ENCODE data around the gene RHCG. TPM values are rescaled to one million over a fixed set of nuclear protein-coding genes. Genes with fewer than 3 reads are reported as not detected.

Gene RHCG
- total RNA-seq, 1 experiment from 2014 or later, result not detected

DNA sequence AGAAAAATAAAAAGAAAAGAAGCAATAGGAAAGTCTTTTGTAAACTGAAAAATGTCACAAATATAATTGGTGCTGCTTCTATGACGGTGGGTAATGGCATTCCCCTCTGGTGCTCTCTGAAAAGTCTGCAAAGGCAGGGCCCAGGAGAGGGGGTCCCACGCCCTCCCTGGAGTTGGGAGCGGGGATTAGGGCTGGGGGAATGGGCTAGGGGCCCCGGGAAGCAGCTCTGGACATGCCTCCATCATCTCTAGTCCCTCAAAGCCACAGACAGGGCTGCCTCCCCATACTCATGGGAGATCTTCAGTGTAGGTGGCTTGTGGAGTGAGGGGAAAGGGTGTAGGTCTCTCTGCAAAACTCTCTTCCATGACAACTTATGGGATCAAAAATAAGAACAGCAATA lies 7.8 kb upstream of the RHCG start:
- DNase-seq (ENCODE audit: low read depth), result no peak

DNA sequence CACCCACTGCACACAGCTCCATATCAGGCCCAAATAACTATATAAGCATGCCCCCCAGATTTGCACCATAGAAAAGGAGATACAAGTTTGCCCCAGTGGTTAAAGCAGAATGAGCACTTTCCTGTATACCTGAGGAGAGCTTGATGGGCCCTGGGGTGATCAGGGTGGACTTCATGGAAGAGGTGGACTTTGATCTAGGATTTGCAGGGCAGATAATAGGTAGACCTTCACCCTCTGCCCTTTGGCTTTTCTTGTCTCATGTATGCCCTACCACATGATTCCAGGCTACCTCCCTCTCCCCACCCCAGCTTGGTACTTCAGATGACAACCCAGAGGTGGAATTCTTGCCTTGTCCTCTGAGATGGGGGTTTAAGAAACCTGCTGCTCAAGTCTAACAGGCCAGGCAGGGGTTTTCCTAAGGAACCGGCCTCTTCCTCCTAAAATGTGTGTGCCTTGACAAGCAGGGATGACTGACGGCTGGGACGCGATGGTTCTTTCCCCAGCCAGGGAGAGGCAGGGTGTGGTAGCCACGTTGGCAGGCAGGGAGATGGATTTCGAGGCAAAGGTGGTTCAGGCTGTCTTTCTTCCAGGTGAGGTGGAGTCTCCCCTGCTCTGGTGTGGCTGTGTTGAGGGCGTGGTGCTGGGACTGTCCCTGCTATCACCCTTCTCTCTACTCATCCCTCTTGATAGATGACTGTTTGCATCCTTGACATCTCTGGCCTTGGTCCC lies 6.6 kb upstream of the RHCG start:
- DNase-seq (ENCODE audit: low read depth), result no peak

GRCh38 chr15:89501646-89502045 lies 5.3 kb upstream of the RHCG start:
- no peak for DNase-seq (ENCODE audit: low read depth)

DNA sequence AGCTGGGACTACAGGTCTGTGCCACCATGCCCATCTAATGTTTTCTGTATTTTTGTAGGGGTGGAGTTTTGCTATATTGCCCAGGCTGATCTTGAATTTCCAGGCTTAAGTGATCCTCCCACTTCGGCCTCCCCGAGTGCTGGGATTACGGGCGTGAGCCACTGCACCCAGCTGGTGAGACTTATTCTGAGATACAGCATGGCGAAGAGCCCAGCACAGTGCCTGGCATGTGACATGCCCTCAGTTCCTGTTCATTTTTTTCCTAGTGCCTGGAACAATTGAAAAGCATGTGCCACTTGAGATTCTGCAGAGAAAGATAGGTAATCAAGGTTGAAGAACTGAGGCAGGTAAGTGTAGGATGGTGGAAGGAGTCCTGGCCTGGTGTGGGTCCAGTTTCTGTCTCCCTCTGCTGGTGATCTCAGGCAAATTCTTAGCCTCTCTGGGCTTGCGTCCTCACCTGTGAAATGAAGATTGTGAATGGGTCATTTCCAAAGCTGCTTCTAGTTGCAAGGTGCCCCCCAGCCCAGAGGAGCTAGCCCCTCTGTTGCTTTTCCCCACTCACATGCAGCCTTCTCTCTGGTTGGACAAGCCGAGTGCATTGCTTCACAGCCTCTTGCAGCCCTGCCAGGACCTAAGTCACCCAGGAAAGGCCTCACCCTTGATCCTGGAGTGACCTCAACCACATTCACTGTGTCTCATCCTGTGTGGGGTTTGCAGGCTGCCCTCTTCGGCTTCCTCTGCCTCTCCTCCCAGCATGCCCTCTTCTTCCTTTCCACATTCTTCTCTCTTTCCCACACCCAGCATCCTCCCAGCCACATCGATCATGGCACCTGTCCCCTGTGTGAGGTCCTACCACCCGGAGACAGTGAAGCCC lies 4.3 kb upstream of the RHCG start:
- no peak for DNase-seq (ENCODE audit: low read depth)

GRCh38 chr15:89499156-89499555 lies 2.8 kb upstream of the RHCG start:
- DNase-seq (ENCODE audit: low read depth), result no peak

GRCh38 chr15:89498574-89498906 lies 2.2 kb upstream of the RHCG start:
- DNase-seq (ENCODE audit: low read depth), result no peak

DNA sequence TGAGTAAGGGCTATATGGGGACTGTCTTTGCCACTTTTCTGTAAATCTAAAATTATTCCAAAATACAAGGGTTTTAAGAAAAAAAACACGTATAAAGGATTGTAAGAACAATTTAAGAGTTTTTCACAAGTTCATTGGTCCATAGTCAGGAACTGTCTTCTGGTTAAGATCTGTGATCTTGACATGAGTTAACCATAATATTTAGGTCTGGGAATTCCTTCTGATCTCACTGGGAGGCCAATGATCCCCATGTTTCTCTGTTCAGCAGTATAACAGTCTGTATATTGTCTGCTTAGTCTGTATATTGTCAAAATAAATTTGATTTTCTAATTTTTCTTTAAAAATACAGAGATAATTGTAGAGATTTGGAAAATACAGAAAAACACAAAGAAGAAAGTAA lies 848 bp upstream of the RHCG start:
- DNase-seq (ENCODE audit: low read depth), result no peak

DNA sequence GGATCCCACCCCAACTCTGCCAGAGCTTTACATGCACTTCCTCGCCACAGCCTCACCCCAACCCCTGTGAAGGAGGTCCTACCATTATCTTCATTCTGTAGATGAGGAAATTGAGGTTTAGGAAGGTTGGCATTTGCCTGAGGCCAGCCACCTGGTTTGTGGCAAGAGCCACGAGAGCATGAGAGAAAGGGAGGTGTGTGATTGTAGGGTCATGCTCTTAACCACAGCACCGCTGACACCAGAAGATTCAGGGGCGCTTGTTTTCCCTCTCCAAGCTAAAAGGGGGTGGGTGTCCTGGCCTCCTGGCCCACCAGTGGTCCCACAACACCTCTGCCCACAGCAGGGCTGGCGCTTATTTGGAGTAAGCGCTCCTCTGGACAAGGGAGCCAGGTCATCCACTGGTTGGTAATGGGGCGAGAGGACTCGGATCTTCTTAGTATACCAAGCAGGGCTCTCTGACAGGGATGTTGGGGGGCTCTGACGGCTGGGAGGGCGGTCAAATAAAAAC lies 691 bp downstream of the RHCG start:
- no peak for DNase-seq (ENCODE audit: low read depth)

DNA sequence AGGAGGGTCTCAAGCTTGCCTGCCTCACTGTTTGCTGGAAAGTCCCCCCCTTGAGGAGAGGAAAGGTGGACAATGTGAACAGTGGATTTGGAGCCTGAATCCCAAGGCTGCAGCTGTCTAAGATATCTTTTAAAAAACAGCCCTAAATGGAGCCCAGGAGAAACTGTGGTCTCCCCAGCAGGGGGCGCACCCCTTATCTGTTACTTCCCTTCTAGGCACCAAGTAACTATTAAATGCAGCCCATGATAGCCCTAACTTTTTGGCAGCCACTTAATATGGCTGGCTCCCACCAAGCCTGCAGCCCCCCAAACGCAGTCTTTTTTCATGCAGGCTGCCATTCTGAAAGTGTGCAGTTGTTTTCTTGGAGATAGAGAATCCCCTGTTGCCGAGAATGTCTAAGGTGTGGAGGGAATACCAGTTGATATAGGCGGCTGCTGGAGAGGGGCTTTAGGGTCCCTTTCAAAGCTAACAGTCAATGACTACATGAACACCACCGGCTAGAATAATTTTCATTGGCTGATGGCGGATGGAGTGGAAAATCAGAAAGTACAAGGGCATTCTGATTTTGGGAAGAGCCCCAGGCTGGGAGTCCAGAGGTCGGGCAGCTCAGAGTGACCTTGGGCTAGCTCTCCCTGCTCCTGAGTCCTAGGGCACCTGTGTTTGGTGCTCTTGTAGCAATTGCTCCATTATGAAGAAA lies 1.3 kb downstream of the RHCG start:
- peak; percentile 15 for DNase-seq (ENCODE audit: low read depth)

DNA sequence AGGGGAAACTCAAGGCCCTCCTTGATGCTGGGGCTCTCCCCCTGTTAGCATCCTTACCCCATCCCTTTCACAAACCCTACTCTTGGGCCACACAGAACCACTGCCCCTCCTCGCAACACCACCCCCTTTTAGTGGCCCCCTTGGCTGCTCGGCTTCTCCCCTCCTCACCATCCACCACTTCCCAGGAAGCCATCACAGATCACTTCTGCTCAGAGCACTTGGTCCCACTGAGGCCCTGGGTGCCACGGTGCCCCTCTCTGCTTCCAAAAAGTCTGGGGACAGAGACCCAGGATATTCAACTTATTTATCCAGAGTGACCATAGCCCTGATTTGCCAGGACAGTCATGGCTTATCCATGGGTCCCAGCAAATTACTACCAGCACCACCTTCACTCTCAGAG lies 2.4 kb downstream of the RHCG start:
- DNase-seq (ENCODE audit: low read depth), result no peak

DNA sequence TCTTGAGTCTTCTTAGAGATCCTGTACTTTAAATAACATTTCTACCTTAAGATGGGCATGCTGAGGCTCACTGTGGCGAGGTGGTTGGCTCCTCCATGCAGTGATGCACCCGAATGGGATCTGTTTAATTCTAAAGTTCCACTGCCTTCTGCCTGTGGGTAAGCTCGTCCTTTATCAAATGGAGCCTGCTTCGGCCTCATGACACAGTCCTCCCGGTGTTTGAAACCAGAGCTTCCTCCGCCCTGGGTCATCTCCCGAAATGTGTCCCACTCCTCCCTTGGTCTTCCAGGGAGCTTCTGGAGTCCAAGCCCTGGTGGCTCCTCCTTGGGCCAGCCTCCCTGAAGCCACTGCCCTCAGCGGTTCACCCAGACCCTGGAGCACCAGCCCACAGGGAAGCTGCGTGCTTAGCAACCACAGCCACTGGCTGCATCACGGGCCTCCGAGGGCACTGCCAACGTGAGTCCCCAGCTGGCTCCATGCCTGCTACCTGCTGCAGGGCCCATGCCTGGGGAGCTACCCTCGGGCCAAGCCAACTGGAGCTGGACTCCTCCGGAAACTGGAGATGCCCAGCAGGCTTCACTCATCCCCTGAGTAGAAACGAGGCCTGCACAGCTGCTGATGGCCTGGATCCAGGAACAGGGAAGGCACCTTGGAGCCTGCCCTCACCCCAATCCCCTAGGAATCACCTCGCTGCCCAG lies 3.3 kb downstream of the RHCG start:
- no peak for DNase-seq (ENCODE audit: low read depth)

DNA sequence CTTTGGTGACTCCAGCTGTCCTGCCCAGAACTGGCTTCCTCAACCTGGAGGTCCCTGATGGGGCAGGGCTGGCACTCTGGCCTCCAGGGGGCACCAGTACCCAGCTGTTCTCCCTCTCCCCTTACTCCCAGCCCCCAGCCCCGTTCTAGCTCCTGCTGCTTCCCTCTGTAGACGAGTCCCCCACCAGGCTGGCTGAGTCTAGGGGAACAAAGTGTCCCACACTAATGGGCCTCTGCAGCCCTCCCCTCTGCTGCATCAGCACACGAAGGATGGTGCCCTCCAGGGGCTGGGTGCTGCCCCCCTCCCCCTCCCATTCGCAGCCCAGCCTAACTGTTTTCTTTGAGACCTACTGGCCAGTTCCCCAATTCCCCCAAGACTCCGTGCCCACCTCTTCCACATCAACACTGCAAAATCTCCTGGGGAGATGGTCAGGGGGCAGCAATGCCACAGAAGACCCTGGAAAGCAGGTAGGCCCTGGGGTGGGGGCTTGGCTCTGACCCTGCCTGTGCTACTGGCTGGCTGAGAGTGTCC lies 4.2 kb downstream of the RHCG start:
- DNase-seq (ENCODE audit: low read depth), result no peak

GRCh38 chr15:89490814-89491315 lies 5.5 kb downstream of the RHCG start:
- DNase-seq (ENCODE audit: low read depth), result no peak

DNA sequence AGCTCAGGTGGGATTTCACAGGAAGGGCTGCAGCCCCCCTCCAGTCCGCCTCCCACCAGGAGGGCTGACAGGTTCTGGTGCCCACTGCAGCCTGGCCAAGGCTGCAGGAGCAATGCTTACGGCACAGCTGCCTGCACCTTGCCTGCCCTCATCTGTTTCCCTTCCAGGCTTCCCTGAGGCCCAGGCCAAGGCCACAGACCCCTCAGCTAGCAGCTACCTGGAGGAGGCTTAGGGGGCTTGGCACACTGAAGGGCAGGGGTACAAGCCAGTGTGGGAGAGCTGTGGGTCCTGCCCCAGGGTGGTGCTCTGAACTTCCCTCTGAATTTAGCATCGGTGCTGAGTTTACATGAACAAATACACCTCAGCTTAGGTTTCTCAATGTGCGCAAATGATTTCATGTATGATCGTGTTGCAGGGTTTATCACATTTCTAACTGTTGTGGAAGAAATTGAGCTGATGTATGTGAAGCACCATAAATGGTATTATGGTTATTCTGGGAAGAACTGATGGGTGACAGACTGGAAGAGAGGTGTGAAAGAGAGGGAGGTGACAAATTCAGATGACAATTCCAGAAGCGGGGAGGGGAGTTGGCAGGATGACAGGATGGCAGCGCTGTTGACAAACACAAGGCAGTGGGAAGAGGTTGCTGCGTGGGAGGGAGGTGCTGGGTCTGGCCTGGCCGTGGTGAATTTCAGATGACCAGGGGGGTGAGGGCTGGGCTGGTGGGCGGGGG lies 6.1 kb downstream of the RHCG start:
- no peak for DNase-seq (ENCODE audit: low read depth)

GRCh38 chr15:89489376-89489775 lies 7.0 kb downstream of the RHCG start:
- no peak for DNase-seq (ENCODE audit: low read depth)

GRCh38 chr15:89487791-89488190 lies 8.6 kb downstream of the RHCG start:
- DNase-seq (ENCODE audit: low read depth), result no peak

GRCh38 chr15:89486726-89487050 lies 9.7 kb downstream of the RHCG start:
- DNase-seq (ENCODE audit: low read depth), result no peak

- no peak for DNase-seq (ENCODE audit: low read depth)
Measured at GRCh38 chr15:89483079-89483478, 13.3 kb downstream of the RHCG start.

- DNase-seq (ENCODE audit: low read depth), result no peak
Measured at GRCh38 chr15:89482139-89482538, 14.2 kb downstream of the RHCG start.

DNA sequence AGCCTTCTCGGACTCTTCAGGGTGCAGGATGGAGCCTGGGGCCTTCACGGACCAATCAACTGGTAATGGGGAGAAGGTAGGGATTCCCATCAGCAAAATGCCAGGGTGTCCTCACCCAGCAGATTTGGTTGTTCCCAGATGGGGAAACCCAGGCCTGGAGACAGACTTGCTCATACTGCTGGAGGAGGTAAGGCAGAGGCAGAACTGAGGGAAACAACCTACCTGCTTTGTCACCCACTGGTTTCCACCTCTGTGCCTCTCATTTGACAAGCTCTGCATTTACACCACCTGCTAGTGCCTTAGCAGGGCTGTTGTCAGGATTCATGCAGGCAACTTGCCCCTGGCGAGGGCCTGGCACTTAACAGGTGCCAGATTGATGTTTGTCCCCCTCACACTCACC lies 15.9 kb downstream of the RHCG start:
- DNase-seq (ENCODE audit: low read depth), result no peak

- no peak for DNase-seq (ENCODE audit: low read depth)
Measured at GRCh38 chr15:89479173-89479572, 17.2 kb downstream of the RHCG start.

Measured in LHCN-M2 (cell line).